ENCODE results near the gene STARD8.
A peak's percentile ranks its signal among the peaks of the same experiment; 100 is the strongest.
"Not testable (repeated sequence)": the region's sequence is repeated elsewhere in the genome, so short reads cannot be mapped to it uniquely, and the experiment has no call there.

STARD8 gene

GRCh38 chrX:68717663-68718442, 70.4 kb downstream of the STARD8 start:
- no peak for DNase-seq (ENCODE audit: low read depth in 3 of 3)

DNA sequence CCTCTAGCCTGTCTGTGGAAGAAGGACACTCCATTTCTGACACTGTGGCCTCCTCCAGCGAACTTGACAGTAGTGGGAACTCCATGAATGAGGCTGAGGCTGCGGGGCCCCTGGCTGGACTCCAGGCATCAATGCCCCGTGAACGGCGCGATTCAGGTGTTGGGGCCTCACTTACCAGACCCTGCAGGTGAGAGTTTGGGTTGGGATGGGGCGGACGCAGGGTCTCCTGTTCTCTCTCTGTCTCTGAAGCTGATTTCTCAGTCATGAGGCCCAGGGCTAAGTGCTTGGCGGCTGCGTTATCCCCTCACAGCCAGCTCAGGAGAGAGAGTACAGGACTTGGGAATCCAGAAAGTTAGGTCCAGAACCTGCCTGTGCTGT, 71.0 kb downstream of the STARD8 start:
- DNase-seq (ENCODE audit: low read depth in 3 of 3), result no peak

DNA sequence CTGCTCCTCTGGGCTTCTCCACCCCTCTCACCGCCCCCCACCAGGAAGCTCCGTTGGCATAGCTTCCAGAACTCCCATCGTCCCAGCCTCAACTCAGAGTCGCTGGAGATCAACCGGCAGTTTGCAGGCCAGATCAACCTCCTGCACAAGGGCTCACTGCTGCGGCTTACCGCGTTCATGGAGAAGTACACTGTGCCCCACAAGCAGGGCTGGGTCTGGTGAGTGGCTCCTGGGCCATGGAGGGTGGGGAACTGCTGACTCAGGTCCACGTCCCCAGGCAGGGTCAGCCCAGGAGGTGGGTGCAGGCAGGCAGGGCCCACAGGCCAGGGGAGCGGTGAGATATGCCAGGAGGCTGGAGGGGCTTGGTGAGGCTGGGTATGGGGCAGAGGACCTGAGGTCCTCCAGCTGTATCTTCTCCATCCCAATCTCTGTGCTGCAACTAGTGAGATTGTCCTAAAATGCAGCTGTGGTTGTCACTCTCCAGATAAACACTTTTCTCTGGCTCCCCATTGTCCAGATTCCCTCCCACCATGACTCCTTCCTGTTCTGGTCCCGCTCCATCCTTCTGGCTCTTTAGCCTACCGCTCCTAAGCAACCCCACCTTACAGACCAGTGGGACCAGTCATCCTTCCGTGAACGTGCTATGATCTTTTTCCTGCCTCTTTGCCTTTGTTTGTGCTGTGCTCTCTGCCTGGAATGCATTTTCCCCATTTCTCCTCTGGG, 71.9 kb downstream of the STARD8 start:
- no peak for DNase-seq (ENCODE audit: low read depth in 3 of 3)

- no peak for DNase-seq (ENCODE audit: low read depth in 3 of 3)
These were observed 72.6 kb downstream of the STARD8 start for GRCh38 chrX:68719904-68720614.

DNA sequence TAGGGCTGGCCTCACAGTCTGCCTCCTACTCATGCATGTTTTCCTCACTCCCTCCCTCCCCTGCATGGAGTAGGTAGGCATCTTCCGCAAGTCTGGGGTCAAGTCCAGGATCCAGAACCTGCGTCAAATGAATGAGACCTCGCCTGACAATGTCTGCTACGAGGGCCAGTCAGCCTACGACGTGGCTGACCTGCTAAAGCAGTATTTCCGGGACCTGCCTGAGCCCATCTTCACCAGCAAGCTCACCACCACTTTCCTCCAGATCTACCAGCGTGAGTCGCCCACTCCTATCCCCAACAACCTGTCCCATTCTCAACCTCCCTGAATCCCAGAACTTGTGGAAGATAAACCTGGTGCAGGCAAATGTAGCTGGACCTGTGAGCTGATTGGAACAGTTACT, 73.4 kb downstream of the STARD8 start:
- no peak for DNase-seq (ENCODE audit: low read depth in 3 of 3)

DNA sequence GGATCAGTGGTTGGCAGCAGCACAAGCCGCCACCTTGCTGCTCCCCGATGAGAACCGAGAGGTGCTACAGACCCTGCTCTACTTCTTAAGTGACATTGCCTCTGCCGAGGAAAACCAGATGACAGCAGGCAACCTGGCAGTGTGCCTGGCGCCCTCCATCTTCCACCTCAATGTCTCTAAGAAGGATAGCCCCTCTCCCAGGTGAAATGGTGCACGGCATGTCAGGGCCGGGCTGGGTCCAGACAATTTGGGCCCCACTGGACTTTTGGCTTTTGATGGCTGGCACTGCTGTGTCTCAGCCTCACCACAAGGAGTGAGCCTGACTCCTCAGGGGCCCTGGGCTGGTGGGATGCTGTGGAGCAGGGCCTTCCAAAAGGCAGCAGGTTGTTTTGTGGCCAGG, 74.1 kb downstream of the STARD8 start:
- no peak for DNase-seq (ENCODE audit: low read depth in 3 of 3)

GRCh38 chrX:68721991-68722860, 74.8 kb downstream of the STARD8 start:
- no peak for DNase-seq (ENCODE audit: low read depth in 3 of 3)

DNA sequence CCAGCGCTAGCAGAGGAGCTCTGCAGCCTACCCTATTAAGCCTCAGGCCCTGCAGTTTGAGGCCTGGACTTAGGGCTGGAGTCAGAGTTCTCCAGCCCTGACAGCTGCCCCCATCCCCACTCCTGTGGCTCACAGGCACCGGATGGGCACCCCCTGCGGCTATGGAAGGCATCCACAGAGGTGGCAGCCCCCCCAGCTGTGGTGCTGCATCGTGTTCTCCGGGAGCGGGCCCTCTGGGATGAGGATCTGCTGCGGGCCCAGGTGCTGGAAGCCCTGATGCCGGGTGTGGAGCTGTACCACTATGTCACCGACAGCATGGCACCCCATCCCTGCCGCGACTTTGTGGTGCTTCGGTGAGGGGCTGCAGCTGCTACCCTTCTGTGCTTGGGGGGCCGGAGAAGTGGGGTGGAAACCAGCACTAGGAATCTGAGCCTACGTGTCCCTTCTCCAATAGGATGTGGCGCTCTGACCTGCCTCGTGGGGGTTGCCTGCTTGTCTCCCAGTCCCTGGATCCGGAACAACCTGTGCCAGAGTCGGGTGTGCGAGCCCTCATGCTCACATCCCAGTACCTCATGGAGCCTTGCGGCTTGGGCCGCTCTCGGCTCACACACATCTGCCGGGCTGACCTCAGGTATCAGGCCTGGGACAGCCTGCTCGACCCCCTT, 76.2 kb downstream of the STARD8 start:
- no peak for DNase-seq (ENCODE audit: low read depth in 3 of 3)

DNA sequence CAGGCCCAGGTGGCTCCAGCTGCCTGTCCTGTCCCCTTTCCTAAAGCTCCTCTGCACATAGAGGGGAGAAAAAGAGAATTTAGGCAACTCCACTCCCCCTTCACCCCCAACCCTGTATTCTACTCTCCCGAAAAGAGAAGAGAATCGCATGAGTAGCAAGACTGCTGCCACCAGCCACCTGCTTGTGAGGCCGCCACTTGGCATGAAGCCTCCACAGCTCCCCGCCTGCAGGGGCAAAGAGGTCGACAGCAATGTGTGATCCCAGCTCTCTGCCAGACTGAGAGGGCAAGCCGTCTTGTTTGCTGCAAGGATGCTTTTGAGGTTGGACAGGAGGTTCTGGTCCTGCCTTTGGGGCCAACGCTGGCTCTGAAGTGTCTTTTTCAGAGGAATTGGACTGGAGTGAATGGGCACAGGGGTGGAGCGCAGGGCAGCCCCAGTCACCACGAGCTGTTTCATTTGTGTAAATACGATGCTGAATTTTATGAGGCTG, 77.1 kb downstream of the STARD8 start:
- DNase-seq (ENCODE audit: low read depth in 3 of 3), result no peak

DNA sequence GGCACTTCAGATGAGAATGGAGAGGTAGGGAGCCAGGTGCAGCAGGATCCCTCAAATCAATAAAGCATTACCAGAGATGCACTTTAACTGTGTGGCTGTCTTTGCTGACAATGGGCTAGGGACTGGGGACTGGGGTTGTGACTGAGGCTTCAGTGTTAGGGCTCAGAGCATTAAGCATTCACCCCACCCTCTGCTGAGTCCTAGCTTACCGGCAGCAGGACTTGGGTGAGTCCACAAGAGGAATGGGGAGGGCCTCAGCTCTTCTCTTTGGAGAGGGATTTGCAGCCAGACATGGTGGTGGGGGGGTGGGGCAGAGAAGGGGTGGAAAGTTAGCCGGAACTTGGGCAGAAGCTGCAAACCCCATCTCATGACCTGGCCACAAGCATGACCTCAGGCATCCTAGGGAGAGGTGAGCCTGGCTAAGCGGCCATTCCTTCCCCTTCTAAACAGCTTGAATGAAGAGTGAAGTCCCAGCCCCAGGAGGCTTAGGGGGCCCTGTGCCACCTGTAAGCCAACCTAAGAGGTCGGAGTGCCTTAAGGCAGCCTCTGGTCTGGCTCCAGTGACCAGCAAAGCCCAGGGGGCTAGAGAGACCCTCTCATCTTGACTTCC, 78.4 kb downstream of the STARD8 start:
- no peak for DNase-seq (ENCODE audit: low read depth in 3 of 3)

DNA sequence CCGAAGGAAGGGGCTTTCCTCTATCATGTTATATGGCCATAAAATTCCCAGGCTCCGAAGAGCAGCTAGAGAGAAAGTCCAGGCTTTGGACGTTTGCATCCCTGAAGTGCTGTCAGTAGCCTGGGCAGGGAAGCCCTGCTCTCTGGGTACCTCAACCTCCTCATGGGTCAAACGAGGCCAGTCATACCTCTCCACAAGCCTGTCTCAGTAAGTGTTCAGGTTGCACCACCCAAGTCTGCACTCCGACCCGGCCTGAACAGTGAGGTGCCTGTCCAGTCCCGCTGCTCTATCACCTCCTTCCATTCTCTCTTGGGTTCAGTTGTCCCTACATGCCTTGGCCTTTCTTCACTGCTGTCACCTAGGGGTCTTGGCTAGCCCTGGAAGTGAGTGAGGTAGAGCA, 78.9 kb downstream of the STARD8 start:
- DNase-seq (ENCODE audit: low read depth in 3 of 3), result no peak

GRCh38 chrX:68727696-68728095, 80.2 kb downstream of the STARD8 start:
- DNase-seq (ENCODE audit: low read depth in 3 of 3), result no peak

DNA sequence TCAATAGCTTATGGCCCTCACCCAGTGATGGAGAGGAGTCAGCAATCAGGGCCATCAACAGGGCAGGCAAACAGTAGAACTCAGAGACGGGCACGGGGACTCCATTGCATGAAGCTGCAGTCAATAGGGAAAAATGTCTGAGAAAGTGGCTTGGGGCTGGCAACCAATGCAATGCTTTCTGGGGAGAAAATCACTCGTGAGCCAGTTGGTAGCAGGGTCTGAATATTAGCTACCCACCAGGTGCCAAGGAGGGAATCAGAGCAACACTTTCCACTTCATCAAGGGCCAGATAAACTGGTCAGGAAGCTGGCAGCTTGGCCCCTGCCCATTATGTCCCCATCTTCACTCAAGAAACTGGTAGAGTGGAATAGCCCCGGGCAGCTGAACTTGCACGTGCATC, 80.7 kb downstream of the STARD8 start:
- DNase-seq (ENCODE audit: low read depth in 3 of 3), result no peak

DNA sequence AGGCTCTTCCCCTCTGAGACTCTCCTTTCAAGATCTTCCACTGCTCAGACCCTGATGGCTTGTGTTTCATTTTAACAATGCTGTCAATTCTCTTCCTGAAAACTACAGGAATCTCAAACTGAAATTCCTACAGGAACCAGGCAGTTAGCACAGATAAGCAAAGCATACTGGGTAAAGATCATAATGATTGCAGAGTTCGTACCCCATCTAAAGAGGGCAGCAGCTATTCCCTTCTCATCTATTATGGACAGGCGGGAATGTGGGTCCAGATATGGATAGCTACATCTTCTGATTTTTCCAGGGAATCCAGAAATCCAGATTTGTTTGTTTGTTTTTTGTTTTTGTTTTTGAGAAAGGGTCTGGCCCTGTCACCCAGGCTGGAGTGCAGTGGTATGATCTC, 83.8 kb downstream of the STARD8 start:
- DNase-seq (ENCODE audit: low read depth in 3 of 3), result no peak

GRCh38 chrX:68732906-68733493, 85.5 kb downstream of the STARD8 start:
- DNase-seq (ENCODE audit: low read depth in 3 of 3), result peak; percentile 15 to 21 (median 18)

DNA sequence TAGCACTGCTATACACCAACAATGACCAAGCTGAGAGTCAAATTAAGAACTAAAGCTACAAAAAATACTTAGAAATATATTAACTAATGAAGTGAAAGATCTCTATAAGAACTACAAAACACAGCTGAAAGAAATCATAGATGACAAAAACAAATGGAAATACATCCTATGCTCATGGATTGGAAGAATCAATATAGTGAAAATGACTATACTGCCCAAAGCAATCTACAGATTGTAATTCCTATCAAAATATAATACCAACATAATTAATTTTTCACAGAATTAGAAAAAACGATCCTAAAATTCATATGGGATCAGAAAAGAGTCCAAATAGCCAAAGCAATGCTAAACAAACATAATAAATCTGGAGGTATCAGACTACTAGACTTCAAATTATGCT, 87.8 kb downstream of the STARD8 start:
- DNase-seq (ENCODE audit: low read depth in 3 of 3), result no peak

DNA sequence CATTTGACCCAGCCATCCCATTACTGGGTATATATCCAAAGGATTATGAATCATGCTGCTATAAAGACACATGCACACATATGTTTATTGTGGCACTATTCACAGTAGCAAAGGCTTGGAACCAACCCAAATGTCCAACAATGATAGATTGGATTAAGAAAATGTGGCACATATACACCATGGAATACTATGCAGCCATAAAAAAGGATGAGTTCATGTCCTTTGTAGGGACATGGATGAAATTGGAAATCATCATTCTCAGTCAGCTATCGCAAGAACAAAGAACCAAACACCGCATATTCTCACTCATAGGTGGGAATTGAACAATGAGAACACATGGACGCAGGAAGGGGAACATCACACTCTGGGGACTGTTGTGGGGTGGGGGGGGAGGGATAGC, 94.4 kb downstream of the STARD8 start:
- DNase-seq (ENCODE audit: low read depth in 3 of 3), result not testable (repeated sequence)

- DNase-seq (ENCODE audit: low read depth in 3 of 3), result no peak
These were observed 96.3 kb downstream of the STARD8 start for GRCh38 chrX:68743754-68744153.

DNA sequence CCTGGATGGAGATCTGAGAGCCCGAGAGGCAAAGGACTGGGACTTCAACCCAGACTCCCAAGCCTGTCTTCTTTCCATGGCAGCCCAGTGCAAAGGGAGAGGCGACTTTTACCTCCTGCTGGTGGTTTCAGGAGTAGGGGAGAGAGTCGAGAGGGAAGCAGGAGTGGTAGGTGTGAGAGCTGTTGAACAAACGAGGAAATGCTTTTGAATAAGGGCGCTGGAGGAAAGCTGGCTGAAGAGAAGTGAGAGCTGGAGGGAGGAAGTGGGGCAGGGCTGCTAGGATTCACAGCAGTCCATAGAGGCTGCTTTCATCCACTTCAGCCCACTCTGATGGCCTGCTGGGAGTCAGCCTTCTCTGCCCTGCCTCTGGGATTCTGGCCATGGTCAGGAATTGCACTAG, 99.5 kb downstream of the STARD8 start:
- no peak for DNase-seq (ENCODE audit: low read depth in 3 of 3)

DNA sequence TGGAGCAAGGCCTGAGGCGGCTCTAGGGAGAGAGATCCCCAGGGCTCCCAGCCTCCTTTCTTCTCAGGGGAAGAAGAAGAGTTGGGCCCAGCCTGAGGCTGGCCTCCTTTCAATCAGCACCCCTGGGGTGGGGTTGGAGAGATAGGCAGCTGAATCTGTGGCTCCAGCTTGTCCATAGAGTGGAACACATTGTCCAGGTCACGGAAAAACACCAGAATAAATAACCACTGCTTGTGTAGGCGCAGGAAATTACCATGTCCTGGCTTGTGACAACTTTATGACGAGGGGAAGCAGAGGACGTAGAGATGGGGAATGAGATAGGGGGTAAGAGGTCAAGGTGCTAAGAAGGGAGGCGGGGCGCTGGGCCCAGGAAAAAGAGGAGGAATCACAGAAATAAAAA, 100.6 kb downstream of the STARD8 start:
- no peak for DNase-seq (ENCODE audit: low read depth in 3 of 3)

All from stimulated activated CD4-positive, alpha-beta T cell treated with anti-CD3 and anti-CD28 coated beads, TNF-alpha, amount 100 ng/mL, for 4 hours (primary cell).